Activated CD4-positive, alpha-beta T cell treated with anti-CD3 and anti-CD28 coated beads, Interleukin-10, Interleukin-2, amounts not matched to agents 100 ng/mL and 50 ng/mL, durations not matched to agents 16 hours and 8 hours (primary cell): ENCODE measurements around the gene HDAC10.
A peak's percentile ranks its signal among the peaks of the same experiment; 100 is the strongest.
"Not testable (repeated sequence)": the region's sequence is repeated elsewhere in the genome, so short reads cannot be mapped to it uniquely, and the experiment has no call there.

Experiments
- DNase-seq: peaks from one replicate; pipeline ENCODE4 v3.0.0-alpha.2; 2020

HDAC10 gene

DNA sequence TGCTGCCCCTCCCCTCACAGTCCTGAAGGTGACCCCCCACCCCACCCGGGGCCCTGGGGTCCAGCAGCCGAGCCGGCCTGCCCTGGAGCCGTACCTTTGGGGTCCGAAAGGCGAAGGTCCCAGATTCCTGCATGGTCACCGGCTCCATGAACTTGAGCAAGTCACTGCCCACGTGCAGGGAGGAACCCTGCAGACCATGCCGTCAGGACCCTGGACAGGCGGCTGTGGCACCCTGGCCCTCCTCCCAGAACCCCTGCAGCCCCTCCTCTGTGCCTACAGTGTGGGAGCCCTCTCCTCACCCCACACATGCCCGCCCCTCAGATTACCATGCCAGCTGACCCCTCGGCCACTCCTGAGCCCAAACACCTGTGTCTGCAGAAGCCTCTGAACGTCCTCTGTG, 33.4 kb upstream of the HDAC10 start:
- DNase-seq = no peak

DNA sequence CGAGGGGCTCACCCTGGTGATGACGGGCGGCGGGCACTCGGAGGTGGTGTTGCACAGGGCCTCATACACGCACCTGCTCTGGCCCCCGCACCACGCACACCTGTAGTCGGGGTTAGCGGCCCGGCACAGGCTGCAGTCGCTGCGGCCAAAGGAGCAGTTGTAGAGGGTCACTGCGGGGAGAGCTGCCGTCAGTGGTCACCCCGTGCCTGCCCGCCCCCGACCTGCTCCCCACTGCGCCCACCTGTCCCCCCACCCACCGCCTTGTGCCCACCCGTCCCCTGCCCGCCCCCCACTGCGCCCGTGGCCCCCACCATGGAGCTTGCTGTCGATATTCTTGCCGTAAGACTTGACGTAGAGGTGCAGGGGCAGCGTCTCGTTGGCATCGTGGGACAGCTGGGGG, 32.8 kb upstream of the HDAC10 start:
- no peak for DNase-seq

DNA sequence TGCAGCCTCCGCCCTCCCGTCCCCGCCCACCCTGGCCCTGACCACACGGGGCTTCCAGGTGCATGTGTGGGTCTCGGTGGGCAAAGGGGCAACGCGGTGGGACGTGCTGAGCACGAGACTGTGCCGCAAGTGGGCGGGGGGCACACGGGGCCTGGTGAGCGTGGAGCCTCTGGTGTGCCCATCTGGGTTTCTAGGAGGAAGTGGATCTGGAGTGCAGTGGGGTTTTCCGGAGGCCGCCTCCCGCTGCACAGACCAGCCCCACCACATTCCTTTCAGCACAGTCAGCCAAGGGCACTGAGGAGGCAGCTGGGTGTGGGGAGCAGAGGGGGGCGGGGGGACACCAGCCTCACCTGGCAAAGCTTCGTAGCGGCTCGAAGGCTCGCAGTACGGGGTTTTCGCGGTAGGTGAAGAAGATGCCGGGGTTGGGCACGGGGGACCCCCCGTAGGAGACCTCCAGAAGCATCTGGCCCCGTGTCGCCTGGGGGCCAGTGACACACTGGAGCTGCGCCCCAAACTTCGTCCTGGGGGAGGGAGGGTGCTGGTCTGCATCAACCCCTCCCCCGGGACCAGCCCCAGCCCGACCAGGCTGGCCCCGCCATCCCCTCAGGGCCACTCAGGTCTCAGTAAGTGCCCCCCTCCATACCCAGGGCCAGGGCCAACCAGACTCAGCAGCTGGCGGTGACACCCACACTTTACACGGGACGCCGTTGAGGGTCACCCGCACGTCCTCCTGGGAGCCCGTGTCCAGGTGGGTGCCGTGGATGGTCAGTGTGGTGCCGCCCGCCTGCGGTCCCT, 31.5 kb upstream of the HDAC10 start:
- no peak for DNase-seq

DNA sequence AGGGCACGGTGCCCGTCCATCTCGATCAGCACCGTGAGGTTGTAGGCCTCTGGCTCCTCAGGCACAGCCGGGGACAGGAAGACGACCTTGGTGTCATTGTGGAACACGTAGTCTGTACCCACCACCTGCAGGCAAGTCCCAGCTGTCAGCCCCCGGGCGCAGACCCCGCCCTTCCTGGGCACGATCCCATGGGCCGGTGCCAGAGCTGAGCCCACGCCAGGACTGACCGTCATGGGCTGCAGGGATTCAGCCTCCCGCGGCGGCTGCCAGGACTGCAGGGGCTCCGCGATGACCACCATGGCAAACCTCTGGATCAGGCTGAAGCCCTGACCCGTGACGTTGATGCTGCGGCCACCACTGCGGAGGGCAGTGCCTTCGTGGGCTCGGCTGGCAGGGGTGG, 30.9 kb upstream of the HDAC10 start:
- no peak for DNase-seq

DNA sequence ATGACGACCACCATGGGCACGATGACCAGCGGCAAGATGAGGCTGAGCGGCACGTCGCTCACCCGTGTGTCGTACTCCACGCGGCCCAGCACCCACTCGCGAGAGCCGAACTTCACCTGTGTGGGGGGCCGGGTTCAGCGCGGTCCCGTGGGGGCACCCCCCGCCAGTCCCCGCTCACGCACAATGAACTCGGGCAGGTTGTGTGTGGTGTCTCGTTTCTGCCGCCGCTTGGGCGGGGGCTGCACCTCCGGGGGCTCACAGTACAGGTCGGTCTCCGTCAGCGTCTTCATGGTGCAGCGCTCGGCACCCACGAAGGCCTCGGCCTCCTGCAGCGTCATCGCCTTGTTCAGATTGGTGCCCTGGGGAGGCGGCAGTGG, 30.3 kb upstream of the HDAC10 start:
- no peak for DNase-seq

DNA sequence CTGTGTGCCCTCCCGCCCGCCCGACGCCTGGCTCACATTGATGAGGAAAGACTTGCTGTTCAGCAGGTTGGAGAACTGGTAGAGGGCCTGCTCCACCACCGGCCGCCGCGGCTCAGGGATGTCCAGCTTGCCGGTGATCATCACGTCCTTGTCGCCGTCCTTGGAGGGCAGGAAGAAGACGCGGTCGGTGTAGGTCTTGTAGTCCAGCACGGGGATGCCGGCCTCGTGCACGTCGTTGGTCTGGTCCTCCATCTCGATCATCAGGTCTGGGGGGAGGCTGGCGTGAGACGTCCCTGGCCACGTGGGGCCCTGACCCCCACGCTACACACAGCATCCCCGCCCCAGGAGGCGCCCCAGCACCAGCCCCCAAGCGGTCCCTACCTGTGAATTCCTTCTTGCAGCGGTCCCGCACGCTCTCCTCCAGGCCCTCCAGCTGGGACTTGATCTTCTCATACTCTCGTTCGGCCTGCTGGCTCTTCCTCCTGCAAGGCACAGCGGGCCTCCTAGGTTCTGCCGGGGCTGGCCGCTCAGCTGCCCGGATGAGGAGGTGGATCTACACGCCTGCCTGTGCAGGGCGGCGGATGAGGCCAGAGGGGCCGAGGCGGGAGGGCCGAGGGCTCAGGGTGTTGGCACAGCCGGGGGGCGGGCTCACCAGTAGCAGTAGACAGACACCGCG, 29.8 kb upstream of the HDAC10 start:
- no peak for DNase-seq

DNA sequence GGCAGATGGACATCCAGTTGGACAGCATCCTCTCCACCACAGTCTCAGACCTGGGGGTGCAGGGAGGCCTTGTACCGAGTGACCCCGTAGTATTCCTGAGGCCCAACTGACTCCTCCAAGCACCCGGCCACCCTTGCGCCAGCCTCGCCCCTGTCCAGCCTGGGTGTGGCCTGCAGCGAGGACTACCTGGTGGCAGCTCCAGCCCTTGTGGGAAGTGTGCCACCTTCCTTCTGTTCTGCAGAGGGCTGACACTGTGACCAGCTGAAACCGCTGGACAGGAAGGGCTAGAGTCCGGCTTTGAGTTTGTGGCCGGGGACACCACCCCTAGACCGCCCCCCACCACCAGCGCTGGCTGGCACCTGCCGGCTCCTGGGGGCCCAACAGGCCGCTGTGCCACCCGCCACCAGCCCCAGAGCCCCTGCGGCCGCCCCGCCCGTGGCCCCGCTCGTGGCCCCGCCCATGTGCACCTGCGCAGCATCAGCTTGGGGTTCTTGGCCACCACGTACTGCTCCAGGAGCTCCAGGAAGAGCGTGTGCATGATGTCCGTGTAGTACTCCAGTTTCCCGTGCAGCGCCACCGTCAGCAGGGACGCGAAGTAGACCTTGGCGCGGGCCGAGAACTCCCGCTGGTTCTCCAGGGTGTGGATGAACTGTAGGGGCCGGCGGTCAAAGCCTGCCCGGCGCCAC, 29.1 kb upstream of the HDAC10 start:
- DNase-seq = no peak

DNA sequence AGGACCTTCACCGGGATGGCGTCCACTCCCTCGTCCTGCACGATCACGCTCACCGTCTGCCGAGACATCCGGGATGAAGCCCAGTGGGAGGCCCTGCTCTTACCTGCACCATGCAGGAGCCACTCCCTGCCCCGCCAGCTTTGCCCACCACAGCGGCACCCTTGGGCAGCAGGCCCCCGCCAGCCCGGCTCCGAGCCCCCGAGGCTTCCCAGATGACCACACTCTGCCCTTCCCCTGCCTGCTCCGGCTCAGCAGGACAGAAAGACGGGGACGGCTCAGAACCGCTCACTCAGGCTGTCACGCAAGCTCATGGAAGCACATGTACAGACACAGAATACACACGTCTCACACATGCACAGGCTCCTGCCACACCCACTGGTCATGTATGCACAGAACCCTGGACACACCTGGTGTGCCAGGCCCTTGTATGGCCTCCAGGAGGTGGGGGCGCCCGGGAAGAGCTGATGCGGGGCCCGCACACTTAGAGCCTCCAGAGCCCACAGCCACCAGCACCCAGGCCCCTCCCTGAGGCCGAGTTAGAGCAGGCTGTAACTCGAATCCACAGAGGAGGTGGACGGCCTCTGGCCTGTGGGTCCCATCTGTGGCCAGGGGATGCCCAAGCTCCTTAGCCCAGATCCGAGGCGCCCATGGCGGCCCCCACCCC, 28.0 kb upstream of the HDAC10 start:
- DNase-seq = no peak

DNA sequence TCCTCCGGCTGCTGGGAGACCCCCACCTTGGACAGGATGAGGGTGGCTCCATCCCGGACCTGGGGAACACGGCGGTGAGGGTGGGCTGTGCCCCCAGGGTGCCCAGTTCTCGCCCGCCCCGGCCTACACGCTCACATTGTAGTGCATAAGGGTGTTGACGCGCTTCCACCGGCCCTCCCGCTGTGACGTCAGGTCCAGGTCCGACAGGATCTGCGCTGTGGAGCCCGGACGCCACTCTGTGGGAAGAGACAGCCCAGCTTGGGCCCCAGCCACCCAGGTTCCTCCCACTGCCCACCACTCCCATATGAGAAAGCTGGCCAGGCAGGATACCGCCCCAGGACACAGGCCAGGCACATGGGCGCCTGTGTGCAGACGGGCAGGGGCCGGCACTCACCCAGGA, 27.4 kb upstream of the HDAC10 start:
- DNase-seq = no peak

DNA sequence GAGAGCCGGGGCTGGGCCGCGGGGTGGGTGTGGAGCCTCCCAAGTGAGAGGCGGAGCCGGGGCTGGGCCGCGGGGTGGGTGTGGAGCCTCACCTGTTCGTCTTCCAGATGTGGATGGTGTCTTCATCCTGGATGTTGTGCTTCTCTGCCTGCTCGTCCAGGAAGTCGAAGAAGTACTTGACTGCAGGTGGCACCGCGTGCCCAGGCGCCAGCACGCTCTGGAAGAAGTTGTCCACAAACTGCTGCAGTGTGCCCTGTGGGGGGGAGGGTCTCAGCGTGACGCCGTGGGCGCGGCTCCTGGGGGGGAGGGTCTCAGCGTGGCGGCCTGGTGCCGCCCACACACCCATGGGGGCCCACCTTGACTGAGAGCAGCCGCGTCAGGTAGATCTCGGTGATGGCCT, 26.7 kb upstream of the HDAC10 start:
- DNase-seq = no peak

DNA sequence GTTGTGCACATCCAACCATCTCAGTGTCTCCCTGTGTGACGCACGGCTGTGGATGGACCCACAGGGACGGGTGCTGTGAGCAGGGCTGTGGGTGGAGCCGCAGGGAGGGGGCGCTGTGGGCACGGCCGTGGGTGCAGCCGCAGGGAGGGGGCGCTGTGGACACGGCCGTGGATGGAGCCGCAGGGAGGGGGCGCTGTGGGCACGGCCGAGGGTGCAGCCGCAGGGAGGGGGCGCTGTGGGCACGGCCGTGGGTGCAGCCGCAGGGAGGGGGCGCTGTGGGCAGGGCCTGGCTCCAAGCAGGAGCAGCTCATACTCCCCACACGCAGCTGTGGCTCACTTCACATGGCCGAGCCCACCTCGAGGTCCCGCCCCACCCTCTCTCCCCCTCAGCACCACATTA, 25.1 kb upstream of the HDAC10 start:
- DNase-seq = peak; percentile 81

DNA sequence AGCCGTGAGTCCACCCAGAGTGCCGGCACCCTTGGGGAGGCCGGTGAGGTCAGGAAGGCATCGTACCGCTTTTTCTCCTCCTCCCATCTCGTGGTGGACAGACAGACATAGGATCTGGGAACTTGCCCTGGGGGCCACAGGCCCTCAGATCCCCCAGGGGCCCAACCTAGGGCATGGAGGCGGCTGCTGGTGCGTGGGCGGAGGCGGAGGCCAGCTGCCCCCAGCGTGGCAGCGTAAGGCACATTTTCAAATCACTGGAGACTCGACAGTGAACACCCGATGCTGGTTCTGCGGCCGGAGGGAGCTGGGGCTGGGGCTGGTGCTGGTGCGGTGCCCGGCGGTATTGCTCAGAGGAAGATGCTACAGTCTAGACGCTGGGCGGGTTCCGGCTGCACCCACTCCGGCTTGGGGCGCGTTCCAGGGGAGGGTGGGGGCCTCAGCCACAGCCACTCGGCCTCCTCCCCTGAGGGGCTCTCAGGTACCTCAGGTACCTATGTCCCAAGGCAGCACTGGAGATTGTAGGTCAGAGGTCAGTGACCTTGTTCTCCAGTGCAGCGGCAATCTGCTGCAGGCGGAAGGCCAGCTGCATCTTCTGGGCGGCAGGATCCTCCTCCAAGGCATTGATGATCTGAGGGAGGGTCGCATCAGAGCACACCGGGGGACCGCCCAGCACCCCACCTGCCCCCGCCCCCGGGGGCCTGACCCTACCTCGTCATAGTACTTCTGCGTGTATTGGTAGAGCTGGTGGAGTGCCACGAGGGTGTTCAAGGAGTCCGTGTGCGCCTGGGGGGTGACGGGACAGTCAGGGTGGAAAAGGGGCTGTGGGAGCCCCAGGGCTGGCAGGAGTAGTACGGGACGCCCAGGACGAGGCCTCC, 24.4 kb upstream of the HDAC10 start:
- DNase-seq = no peak

DNA sequence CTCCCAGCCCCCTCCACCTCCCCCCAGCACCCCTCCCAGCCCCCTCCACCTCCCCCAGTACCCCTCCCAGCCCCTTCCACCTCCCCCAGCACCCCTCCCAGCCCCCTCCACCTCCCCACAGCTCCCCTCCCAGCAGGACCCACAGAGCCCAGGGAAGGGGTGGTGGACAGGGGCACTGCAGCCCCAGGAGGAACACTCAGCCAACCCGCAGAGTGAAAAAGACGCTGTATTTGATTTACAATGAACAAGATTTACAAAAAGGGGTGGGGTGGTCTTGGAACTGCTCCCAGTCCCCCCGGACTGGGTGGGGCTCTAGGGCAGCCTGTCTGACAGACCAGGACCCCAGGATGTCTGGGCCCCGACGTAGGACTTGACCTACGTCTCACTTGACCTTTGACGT, 23.7 kb upstream of the HDAC10 start:
- no peak for DNase-seq

DNA sequence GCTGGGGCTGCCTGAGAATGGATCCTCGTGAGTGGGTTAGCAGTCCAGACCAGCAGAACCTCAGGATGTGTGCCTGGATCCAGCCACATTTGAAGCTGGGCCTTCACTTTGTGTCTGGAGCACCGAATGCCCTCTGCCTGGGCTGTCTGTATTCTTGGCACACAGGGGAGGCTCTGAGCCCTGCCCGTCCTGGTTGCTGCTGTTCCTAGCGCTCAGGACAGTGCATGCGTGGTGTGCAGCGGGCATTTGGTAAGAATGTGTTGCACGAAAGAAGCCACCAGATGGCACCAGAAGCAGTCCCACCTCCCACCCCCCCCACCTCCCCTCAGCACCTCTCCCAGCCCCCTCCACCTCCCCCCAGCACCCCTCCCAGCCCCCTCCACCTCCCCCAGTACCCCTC, 23.2 kb upstream of the HDAC10 start:
- DNase-seq = peak; percentile 63

DNA sequence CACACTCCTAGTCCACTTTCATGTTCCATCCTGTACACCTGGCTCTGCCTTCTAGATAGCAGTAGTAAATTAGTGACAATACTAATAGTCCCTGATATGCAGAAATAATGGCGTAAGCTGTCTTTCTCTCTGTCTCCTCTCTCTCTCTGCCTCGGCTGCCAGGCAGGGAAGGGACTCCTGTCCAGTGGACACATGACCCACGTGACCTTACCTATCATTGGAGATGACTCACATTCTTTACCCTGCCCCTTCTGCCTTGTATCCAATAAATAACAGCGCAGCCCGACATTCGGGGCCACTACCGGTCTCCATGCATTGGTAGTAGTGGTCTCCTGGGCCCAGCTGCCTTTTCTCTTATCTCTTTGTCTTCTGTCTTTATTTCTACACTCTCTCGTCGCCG, 22.7 kb upstream of the HDAC10 start:
- DNase-seq = not testable (repeated sequence)

DNA sequence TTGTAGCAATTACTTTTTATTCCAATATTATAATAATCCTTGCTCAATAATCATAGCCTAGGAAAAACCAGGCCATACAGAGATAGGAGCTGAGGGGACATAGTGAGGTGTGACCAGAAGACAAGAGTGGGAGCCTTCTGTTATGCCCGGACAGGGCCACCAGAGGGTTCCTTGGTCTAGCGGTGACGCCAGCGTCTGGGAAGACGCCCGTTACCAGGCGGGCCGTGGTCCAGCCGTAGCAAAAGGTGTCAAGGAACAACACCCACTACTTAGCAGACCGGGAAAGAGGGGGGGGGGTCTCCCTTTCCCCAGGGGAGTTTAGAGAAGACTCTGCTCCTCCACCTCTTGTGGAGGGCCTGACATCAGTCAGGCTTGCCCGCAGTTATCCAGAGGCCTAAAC, 22.3 kb upstream of the HDAC10 start:
- not testable (repeated sequence) for DNase-seq

DNA sequence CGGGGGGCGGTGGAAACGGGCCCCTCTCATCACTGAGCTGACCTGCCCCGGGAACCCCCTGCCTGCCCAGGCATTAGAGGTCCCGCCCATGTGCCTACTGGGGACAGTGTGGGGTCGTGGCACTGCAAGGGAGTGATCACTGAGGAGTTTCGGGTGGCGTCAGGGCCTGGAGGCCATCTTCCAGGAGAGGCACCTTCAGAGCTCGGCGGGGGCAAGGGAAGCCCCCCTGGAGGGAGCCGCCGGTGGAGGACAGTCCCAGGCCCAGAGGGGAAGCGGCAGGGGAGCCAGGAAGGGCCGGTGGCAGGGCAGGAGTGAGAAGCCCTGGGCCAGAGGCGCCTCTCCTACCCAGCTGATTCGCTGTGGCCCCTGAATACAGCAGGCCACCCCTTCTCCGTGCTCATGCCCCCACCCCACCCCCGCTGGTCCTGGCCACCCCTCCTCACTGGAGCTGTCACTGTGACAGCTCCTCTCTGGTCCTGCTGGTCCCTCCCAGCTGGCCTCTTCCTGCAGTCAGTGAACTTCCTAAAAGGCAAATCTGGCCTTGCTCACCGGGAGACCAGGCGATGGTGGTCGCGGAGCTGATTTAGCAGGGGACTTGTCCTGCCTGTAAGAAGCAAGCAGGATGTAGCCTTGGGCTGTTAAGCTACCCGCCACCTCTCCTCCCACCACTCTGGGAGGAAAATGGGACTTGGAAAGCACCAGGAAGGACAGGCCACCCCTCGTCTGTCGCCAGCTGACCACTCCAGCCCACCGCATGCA, 21.2 kb upstream of the HDAC10 start:
- DNase-seq = no peak

DNA sequence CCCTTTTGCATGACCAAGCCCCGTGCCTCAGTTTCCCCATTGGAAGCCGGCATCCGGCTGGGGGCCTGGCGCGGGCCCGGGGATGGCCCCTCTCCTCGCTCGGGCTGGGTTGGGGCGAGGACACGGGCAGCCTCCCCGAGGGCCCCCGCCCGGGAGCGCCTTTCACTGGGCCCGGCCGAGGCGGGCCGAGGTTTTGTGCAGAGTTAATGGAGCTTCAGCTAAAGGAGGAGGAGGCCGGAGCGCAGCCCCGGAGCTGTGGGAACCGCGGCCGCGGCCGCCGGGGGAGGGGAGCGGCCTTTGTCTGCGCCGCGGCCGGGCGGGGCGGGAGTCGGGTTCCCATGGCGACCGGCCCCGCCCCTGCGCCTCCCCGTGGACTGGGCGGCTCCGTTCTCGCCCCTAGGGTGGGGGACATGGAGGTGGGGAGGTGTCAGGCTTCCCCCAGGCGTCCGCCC, 20.5 kb upstream of the HDAC10 start:
- DNase-seq = peak; percentile 65

DNA sequence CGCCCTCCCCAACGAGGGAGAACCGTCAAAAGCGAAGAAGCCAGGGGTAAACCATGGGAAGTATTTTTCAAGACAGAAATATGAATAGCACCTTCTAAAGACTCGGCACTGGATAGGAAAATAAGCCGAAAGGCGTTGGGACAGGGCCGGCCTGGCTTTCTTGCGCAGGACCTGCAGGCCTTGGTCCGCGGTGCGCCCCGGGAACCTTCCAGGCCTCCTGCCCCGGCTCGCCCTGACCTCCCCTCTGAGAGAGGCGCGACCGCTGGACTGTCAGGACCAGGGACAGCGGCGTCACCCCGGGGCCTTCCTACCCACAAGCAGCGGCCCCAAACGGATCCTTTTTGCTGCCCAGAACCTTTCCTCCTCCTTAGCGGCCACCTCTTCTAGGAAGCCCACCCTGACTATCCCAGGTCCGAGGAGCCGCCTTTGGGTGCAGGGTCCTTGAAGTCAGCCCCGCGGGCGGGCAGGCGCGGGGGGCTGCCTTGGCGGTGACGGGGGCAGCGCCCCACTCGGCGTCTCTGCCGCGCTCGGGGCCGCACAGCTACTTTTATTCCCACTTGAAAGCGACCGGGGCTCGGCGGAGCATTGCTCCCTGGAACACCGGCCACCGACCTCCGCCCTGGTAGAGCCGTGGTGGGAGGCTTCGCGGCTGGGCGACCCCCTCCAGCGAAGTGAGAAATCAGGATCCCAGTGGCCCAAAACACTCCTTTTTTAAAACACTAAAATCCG, 19.8 kb upstream of the HDAC10 start:
- peak; percentile 61 for DNase-seq

DNA sequence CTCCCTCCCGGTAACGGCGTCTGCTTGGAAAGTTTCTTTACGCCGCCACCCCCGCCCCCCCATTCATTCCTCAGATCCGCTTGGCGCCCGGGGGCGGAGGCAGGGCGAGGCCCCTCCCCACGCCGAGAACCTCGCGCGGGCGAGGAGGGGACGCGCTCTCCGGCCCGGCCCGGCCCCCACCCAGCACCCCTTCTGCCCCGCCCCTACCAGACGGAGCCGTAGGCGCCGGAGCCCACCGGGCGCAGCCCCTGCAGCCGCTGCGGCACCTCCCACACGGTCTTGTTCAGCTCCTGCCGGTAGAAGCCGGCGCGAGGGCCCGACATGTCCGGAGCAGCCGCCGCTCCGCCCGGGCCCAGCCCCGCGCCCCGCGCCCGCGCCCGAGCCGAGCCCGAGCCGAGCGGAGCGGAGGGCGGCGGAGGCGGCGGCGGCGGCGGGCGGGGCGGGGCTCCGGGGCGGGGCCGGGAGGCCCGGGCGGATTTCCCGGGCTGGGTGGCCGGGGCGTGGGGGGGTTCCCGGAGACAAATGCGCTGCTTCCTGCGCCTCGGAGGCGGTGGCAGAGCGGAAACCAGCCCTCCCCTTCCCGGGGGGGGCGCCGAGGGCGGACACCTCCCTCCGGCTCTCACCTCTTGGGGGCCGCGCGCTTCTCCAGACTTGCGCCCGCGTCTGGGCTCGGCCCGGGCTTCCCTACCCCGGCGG, 19.1 kb upstream of the HDAC10 start, which contains the start of gene MAPK11:
Gene MAPK11, minus strand, starts transcription at position 411 of the 696 bp plus-strand sequence. Its CDS starts 88 bp downstream, at position 323.
- DNase-seq = peak; percentile 81
